LoVo (cell line): ENCODE measurements around the gene CTNS.

Experiments used
- DNase-seq: peaks from one replicate; pipeline ENCODE4 v3.0.0-alpha.2; 2016; ENCODE audit warnings: low spot score

CTNS gene

DNA sequence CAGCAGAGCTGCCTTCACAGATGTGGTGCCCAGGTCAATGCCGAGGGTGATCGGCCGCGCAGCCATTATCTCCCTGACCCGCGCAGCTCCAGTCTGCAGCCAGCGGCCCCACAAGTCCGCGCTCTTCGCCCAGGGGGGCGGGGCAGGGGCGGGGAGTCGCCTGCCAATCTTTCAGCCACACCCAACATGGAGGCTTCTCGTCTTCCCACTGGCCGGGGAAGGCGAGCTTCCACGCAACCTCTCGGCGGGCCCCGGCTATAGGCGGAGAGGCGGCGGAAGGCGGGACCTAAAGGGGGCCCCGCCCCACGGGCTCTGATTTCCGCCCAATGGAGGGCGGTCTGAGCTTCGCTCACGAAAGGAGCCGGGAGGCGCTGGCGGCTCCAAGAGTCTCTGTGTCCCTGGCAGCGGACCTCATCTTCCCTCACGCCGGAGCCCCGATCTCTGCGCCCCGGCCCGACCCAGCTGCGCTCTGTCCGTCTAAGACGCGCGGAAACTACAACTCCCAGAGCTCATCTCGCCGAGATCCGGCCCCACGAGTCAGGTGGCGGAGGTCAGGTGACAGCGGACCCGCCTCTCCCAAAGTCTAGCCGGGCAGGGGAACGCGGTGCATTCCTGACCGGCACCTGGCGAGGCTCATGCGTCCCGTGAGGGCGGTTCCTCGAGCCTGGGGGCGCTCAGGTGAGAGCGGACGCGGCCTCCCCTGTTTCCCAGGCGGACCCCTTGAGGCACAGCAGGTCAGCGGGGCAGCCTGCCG is at the start of gene CTNS, which contains the start of gene SHPK:
Gene CTNS (plus strand): TSS at position 607 of the 754 bp plus-strand sequence. CDS start 3,447 bp downstream, outside the sequence.
Gene SHPK (minus strand): TSS at position 97 of the 754 bp plus-strand sequence. CDS start 31 bp downstream, at position 66.
- peak; percentile 98 for DNase-seq

DNA sequence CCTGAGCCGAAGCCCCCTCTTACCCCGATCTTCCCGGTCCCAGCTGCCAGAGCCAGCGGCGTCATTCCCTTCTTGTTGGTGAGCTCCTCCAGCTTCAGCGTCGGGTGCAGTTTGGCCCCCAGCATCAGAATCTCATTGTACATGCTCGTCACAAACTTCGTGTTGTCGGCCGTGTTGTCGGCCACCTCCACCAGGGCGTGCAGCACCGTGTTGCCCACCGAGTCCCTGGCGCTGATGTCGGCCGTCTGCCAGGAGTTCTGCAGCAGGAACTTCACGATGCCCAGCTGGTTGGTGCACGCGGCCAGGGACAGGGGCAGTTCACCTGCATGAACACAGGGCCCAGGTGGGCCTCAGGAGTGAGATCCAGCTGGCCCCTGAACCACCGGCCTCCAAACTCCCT is 46.8 kb upstream of the CTNS start:
- DNase-seq, result no peak

DNA sequence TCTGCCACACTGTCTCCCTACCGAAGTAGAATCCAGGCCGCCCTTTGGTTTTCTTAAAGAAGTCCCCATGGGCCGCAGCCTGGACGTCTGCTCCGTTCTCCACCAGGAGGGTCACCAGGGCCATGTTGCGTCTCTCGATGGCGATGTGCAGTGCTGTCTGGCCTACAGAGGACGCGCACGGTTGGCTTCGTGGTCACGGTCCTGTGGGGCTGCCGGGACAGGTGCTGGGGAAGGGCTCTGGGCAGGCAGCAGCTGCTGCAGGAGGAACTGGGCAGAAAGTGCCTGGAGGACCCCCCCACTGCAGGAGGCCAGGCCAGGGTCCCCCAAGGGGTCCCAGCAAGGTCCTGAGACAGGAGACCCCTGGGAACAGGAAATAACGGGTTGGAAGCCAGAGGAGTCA is 46.3 kb upstream of the CTNS start:
- DNase-seq, result no peak

DNA sequence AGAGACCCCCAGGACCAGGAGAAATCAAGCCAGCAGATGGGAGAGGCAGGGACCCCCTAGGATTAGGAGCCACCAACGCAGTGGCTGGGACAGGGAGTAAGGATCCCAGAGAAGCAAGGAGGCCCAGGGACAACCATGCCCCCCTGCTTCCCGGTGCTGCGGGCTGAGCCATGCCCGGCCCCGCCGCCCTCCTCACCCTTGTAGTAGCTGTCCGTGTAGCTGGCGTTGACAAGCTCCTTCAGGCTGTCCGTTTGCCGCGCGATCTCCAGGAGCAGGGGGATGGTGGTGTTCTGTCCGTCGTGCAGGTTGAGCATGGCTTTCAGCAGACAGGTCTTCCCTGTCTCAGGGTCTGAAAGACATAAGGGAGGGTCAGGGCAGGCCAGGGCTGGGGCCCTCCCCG is 45.8 kb upstream of the CTNS start:
- no peak for DNase-seq

DNA sequence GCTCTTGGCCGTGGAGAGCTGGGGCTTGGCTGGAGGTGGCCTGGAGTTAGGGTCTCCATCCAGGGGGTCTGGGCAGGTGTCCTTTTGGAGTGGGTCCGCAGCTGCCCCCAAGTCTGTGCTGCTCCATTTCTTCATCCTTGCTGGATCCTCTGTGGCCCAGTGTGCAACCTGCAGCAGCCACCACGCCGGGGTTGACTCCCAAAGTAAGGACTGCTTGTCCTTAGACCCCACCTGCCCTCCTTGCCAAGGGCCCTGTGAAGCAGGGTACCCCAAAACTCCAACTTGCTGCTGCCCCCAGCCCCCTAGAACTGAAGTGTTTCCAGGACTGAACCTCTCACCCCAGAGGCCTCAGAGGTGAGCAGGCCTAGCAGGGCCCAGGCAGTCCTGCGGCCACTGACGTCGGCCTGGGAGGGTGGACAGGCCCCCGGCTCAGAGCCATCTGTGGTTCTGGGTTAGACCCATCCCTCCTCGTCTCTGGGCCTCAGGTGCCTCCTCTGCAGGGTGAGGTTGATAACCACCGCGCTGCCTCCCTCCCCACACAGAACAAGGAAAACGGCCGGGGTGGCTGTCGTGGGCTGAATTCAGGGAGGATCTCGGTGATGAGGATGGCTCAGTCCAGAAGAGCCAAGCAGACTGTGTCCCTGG is 44.2 kb upstream of the CTNS start:
- DNase-seq, result no peak

DNA sequence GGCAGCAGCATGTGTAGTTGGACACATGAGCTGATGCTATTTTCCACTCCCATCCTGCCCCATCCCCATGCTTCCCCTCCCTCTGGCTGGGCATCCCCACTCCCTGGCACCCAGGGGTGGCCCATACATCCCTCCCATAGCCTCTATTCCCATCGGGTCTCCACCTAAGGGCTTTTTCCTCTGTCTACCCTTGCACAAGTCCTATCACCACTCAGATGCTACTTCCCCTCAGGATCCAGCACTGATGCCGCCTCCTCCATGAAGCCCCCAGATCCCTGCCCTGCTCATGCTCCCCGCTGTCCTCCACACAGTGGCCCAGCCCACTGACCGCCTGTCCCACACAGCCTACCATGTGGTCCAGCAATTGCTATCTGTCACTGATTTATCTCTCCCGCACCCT is 43.2 kb upstream of the CTNS start:
- no peak for DNase-seq

DNA sequence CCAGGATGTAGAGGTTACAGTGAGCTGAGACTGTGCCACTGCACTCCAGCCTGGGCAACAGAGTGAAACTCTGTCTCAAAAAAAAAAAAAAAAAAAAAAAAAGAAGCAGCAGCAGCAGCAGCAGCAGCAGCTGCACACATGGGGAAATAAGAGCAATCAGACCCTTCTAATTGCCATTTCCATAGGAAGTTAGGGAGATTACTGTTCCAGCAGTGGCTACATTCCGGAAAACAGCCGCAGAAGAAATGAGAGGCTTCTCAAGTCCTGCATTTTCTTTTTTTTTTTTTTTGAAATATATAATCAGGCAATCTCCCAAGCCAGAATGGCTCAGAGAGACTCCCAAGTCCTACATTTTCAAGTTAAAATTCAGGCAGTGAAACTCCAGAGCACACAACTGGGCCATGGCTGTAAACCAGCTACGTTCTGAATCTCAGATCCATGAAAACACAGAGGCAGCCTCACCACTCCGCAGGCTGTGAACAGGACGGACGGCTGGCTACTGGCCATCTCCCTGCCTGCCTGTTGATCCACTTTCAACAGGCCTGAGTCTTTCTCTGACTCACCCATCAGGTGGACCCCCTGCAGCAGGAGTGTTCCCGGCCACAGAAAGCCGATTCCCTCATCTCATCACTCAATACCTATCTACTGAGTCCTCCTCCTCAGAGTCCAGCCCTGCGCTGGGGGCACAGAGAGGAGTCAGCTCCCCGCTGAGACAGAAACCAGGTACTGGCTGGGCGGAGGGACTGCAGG is 42.3 kb upstream of the CTNS start:
- DNase-seq, result no peak

DNA sequence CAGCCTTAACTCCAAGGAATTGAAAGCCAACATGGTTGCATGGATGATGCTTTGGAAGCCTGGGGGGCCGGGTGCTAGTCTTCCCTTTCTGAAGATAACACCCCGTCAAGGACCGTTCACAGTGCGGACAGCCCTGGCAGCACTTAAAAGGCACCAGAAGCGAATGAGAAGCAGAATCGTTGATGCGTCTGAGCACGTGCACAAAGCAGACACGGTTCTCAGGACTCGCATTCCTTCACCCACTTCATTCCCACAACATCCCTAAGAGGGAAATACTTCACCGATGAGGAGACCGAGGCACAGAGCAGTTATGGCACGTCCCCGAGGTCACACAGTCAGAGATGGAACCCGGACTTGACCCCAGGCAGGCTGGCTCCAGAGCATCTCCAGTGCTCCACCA is 41.6 kb upstream of the CTNS start:
- no peak for DNase-seq

DNA sequence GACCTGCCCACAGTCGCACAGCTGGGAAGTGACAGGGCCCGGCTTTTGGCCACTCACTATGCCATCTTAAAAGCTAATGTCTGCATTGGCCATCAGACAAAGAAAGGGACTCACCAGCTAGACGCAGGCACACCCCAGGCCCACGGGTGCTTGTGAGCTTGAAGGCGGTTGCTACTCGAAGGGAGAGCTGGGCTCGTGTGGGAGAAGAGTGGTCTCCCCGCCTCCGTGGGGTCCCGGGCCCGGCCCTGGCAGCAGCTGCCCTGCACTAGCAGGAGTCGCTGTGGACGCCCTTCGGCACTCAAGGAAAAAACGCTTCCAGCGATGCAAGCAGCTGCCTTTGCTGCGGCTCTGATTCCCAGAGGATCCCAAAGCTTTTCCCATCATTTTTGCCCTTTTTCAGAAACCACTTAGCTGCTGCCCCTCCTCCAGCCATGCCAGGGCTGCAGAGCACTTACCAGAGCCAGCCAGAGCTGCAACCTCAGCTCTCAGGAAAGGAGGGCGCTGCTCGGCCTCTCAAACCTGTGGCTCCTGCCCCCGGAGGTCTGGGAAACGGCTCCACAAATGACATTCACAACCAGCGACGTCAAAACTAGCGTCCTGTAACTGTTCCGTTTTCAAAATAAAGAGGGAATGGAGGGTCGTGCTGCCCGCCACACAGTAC is 39.6 kb upstream of the CTNS start:
- DNase-seq, result no peak

DNA sequence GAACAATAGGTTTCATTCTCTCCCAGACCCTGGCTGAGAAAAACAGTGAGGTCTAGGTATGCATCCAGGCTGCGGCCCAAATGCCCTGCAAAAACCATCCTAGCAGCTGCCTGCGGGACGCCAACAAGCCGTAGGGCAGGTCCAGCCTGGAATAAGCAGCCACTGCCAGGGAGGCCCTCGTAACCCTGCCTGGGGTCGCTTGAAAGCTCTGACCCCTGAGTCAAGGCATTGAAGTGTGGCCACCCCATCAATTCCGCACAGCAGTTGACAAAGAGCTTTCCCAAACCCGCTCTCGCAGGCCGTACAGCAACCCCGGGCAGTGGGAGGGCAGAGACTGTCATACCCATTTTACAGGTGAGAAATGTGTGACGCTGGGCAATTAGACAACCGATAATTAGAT is 38.5 kb upstream of the CTNS start:
- DNase-seq, result no peak

DNA sequence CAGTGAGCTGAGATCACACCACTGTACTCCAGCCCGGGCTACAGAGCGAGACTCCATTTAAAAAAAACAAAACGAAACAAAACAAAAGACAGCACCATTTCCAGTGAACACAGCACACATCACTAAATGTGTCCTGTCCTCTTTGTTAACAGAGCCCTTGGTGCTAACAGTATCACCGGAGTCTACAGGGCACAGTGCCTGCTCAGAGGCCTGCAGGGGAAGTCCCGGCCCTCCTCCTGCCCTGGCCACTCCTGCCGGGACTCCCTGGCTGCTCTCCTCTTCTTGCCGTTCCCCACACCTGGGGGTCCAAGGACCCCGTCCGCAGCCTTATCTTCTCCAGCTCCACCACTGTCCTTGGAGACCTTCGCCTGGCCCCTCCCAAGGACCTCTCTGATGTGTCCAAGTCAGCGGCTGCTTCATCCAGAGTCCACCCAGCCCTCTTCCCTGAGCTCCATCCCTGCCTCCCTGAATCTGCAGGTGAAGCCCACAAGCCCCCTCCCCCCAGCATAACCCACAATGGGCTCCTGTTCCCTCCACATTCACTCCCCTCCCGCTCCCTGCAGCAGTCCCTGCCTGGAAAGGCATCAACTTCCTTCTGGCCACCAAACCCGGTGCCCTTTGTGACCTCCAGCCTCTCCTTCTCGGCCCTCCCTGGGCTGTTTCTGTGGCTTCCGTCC is 35.9 kb upstream of the CTNS start:
- no peak for DNase-seq

DNA sequence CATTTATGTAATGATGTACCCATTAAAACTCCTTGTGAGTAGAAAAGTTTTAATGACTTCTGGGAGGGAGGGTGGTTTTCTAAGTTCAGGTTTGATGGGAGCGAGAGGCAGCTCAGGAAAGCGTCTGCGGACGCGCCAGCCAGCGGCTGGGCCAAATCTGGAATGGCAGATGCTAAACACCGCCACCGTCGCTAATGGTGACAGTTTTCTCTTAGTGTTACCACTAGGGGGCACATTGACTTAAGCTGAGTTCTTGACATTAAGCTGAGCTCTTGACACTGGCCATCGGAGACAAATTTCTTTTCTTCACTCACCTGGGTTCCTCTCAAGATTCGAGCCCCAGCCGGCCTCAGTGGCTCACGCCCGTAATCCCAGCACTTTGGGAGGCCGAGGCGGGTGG is 34.1 kb upstream of the CTNS start:
- peak; percentile 9 for DNase-seq

DNA sequence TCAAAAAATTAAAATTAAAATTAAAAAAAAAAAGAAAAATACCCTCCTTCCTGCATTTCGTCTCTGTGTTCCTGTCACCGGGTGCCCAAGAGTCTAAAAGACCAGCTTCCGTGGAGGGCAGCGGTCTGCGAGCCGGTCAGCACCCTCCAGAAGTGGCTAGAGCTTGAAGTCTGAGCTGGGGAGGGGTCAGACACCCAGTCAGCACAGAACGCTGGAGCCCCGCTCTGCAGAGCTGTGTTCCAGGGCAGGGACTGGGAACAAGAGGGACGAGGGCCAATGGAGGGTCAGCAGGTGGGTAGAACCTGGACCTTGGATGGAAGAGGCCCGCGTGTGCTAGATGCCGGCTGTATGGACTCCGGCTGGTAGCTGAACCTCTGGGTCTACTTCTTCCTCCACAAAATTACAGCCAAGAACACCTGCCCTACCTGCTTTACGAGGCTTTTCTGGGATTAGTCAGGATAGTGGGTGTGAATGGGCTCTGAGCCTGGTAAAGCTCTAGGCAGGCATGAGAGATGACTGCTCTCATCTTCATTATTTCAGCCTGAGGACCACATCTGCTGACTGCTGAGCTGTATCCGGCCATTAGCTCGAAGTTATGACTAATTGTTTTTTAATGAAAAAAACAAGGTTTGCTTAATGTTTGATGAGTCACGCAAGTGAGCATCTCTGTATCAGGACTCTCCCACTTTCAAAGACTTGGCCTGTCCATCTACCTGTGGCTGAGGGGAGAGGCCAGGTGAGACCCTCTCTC is 33.3 kb upstream of the CTNS start:
- DNase-seq, result no peak

DNA sequence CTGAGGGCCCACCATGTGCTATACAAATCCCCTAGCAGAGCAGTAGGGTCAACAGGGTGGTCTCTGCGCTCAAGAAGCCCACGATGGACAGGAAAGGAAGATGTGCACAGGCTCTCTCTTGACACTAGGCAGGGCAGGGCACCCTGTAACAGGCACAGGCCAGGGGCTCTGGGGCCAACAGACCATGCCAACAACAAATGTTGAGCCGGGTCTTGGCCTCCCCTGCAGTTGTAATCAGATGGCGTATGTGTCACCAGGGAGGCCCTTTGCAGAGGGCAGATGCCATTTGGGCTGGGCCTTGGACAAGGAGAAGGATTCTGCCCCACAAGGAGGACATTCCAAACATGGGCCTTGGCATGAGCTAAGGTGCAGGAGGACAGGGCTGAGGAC is 32.7 kb upstream of the CTNS start:
- DNase-seq, result no peak

DNA sequence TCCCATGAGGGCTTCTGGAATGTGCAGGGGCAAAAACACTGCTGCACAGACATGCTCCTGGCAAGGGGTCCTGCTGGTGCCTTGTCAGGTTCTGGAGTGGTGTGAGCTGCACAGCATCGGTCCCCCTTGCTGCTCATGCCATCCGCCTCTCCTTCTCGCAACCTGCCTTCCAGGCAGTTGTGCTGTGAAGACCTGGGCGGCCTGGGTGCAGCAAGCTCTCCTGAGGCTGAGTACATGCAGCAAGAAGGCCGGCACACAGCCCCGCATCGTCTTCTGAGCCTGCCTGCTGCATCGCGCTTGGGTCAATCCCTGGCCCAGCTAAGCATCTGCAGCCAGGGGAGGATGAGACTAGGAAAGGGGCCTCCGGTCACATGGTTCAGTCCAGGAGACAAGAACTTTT is 26.9 kb upstream of the CTNS start:
- DNase-seq, result no peak

DNA sequence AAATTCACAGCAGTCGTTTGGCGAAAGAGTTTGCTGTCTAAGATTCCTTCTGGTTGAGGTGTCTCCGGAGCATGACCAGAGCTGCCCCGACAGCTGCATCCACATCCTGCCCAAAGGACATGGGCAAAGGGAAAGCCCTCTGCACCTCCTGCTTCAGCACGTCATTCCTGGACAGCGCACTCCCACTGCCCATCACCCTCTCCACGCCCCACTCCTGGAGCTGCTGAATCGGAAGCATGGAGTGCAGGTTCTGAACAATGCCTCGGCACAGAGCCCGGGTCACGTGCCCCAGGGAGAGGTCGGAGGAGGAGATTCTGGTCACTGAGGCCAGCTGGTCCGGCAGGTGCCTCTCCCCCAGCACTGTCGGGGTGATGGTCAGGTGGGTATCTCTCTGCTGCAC is 26.0 kb upstream of the CTNS start:
- DNase-seq, result no peak

DNA sequence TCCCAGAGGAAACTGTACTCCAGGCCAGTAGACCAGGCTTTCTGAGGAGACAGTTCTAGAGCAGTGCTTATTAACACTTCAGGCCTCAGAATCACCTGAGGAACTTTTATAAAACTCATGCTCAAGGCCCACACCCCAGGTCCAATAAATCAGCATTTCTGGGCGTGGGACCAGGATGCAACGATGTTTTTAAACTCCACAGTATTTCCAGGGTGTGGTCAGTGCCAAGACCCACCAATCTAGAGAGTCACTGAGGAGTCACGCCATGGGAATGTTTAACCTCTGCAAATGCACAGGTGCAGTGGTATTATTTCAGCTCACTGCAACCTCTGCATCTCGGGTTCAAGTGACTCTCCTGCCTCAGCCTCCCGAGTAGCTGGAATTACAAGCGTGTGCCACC is 23.4 kb upstream of the CTNS start:
- no peak for DNase-seq

DNA sequence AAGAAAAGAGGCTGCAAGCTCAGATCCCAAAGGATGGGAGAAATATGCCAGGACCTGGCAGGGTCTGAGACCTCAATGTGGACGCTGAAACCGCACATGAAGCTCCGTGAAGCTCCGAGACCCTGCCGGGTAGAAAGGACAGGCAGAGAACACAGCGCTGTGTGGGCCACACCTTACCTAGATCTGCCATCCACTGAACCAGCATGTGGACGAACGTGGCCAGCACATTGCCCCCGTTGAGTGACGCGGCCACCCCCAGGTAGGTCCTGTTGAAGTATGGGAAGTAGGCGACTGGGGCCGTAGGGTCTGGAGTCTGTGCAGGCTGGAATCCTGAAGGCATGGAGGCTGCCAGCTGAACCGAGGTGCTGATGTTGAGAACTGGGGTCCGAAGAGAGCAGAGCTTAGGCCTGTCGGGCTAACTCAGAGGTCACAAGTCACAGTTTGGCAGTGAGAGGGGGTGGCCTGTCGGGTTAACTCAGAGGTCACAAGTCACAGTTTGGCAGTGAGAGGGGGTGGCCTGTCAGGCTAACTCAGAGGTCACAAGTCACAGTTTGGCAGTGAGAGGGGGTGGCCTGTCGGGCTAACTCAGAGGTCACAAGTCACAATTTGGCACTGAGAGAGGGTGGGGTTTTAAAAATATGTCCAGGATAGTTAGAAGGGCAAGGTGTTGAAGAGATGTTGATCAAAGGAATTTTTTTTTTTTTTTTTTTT is 21.2 kb upstream of the CTNS start:
- no peak for DNase-seq

DNA sequence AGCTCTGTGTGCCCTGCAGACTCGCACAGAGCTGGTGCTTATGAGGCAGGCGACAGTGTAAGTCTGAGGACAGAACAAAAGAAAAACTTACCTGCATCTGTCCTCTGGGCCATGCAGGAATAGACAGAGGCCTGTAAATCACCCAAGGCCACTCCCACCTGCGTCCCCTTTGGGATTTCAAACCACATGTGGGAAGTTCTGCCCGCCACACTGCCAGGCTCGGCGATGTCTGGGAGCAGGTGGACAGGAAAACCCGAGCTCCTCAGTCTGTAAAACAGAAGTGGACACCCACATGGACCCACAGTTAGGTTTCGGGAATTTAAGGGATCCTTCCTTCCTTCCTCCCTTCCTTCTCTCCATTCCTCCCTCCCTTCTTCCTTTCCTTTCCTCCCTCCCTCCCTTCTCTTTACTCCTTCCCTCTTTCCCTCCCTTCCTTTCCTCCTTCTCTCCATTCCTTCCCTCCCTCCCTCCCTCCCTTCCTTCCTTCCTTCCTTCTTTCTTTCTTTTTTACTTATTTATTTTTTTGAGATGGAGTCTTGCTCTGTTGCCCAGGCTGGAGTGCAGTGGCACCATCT is 15.3 kb upstream of the CTNS start:
- DNase-seq, result no peak

DNA sequence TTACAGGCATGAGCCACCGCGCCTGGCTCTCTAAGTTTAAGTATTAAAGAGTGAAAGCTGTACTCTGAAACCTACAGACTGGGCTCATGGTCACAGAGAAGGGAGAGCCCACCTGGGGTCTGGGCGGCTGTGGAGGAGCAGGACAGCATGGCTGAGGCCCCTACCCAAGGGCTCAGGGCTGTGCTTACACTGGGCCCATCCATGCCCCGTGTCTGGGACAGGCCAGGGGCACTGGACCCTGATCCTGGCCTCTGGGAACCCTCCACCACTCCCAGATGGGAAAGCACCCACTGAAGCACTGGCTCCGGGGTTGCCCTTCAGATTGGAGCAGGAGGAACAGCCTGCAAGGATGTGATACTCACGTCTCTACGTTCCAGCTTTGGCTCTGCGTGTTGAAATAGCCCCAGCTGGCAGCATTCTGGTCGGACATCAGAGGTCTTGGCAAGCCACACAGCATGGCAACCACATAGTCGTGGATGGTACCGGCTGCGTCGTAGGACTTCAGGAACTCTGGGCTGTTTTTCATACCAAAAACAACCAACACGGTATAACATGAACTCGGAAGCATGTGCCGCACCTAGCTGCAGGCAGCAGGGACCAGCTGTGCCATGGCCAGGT is 13.5 kb upstream of the CTNS start:
- DNase-seq, result no peak
